IMR-90 (cell line): ENCODE measurements around the gene ANOS1. TPM values are rescaled to one million over a fixed set of nuclear protein-coding genes. Genes with fewer than 3 reads are reported as not detected.

Experiments
- ATAC-seq: fragments of 200-7000 bp; cut with Tn5 transposase; 2 replicates; pipeline ENCODE4 v1.9.1; 2020; ENCODE audit warnings: low read depth, mild to moderate bottlenecking, moderate library complexity
- BruUV-seq: library from RNA; stranded (reverse); fragments of 400-500 nt; replicated peaks from 2 replicates; lab custom pipeline; 2021; lab: Mats Ljungman, UMichigan
- CTCF ChIA-PET: fragments of 300-600 bp; formaldehyde crosslinking; extraction: SDS; loops from one replicate; lab custom pipeline; 2021; ENCODE audit warnings: antibody characterized with exemption; lab: Yijun Ruan, JAX
- POLR2A ChIA-PET: fragments of 300-600 bp; sonication (Branson Sonifier 250); formaldehyde crosslinking; loops from one replicate; lab custom pipeline; 2022; ENCODE audit warnings: antibody characterized with exemption; ENCODE audit not compliant: unreplicated experiment; lab: Charles Lee
- DNase-seq: peaks from one replicate; pipeline ENCODE4 v3.0.0; 2013
- H2AFZ ChIP-seq: replicated peaks from 2 replicates; pipeline ENCODE3; 2013; ENCODE audit warnings: low read length, mild to moderate bottlenecking; ENCODE audit not compliant: poor library complexity
- H2AK5ac ChIP-seq: 2 replicates; pipeline ENCODE4 v1.6.1; 2013; ENCODE audit warnings: low read depth, low read length, inconsistent platforms
- H2AK9ac ChIP-seq: replicated peaks from 2 replicates; pipeline ENCODE3; 2013; ENCODE audit warnings: mild to moderate bottlenecking, low read depth, low read length, moderate library complexity; ENCODE audit not compliant: poor library complexity
- H2BK120ac ChIP-seq: 2 replicates; pipeline ENCODE4 v1.6.1; 2013; ENCODE audit warnings: low read depth, low read length, inconsistent platforms
- H2BK15ac ChIP-seq: 3 replicates; pipeline ENCODE4 v1.6.1; 2013; ENCODE audit warnings: low read depth, low read length, inconsistent platforms
- H2BK20ac ChIP-seq: 2 replicates; pipeline ENCODE4 v1.6.1; 2013; ENCODE audit warnings: low read depth, mild to moderate bottlenecking, inconsistent platforms, low read length, moderate library complexity
- H2BK5ac ChIP-seq: 2 replicates; pipeline ENCODE4 v1.6.1; 2013; ENCODE audit warnings: mild to moderate bottlenecking, low read depth, low read length, inconsistent platforms; ENCODE audit not compliant: poor library complexity, severe bottlenecking
- H3K14ac ChIP-seq: replicated peaks from 2 replicates; pipeline ENCODE4 v1.6.1; 2013; ENCODE audit warnings: low read depth, low read length, inconsistent platforms
- H3K18ac ChIP-seq: 2 replicates; pipeline ENCODE4 v1.6.1; 2013; ENCODE audit warnings: low read depth, low read length, control low read depth
- H3K23ac ChIP-seq: 2 replicates; pipeline ENCODE4 v1.6.1; 2013; ENCODE audit warnings: low read depth, low read length, inconsistent platforms
- H3K27ac ChIP-seq: 2 replicates; pipeline ENCODE4 v1.5.1; 2013; ENCODE audit warnings: mild to moderate bottlenecking, control low read depth, low read length; ENCODE audit not compliant: insufficient read depth
- H3K27me3 ChIP-seq: 2 replicates; pipeline ENCODE4 v1.6.1; 2013; ENCODE audit warnings: low read length; ENCODE audit not compliant: control insufficient read depth, insufficient read depth
- H3K36me3 ChIP-seq: 2 replicates; pipeline ENCODE4 v1.6.1; 2013; ENCODE audit warnings: low read length, mixed read lengths; ENCODE audit not compliant: control insufficient read depth, insufficient read depth
- H3K4ac ChIP-seq: 2 replicates; pipeline ENCODE4 v1.6.1; 2013; ENCODE audit warnings: low read depth, low read length, inconsistent platforms
- H3K4me1 ChIP-seq: 2 replicates; pipeline ENCODE4 v1.6.1; 2013; ENCODE audit warnings: low read length, mixed read lengths; ENCODE audit not compliant: control insufficient read depth, insufficient read depth
- H3K4me2 ChIP-seq: 2 replicates; pipeline ENCODE4 v1.6.1; 2013; ENCODE audit warnings: low read depth, mild to moderate bottlenecking, control low read depth, low read length, moderate library complexity
- H3K4me3 ChIP-seq: 2 replicates; pipeline ENCODE4 v1.5.1; 2013; ENCODE audit warnings: low read depth, mild to moderate bottlenecking, control low read depth, low read length, moderate library complexity; ENCODE audit not compliant: insufficient read depth
- H3K56ac ChIP-seq: 2 replicates; pipeline ENCODE4 v1.6.1; 2013; ENCODE audit warnings: low read length, inconsistent platforms; ENCODE audit not compliant: insufficient read depth; ENCODE audit errors: extremely low read depth
- H3K79me1 ChIP-seq, 2 experiments: 2 replicates each; pipeline ENCODE4 v1.6.1; 2013; ENCODE audit warnings: low read length in 2 of 2, inconsistent platforms in 1 of 2, low read depth in 1 of 2
- H3K9ac ChIP-seq: 2 replicates; pipeline ENCODE4 v1.6.1; 2013; ENCODE audit warnings: low read depth, low read length, control low read depth
- H3K9me1 ChIP-seq: 2 replicates; pipeline ENCODE4 v1.6.1; 2013; ENCODE audit warnings: low read length, inconsistent platforms; ENCODE audit not compliant: insufficient read depth
- H3K9me3 ChIP-seq: 2 replicates; pipeline ENCODE4 v1.6.1; 2013; ENCODE audit warnings: low read length; ENCODE audit not compliant: control insufficient read depth, insufficient read depth
- H4K20me1 ChIP-seq: 2 replicates; pipeline ENCODE4 v1.6.1; 2013; ENCODE audit warnings: low read length, inconsistent platforms; ENCODE audit not compliant: insufficient read depth
- H4K5ac ChIP-seq: 2 replicates; pipeline ENCODE4 v1.6.1; 2013; ENCODE audit warnings: mild to moderate bottlenecking, low read depth, low read length, control low read depth
- H4K8ac ChIP-seq, 2 experiments: 2 replicates each; pipeline ENCODE4 v1.6.1; 2013; ENCODE audit warnings: low read depth in 2 of 2, low read length in 2 of 2, control low read depth in 1 of 2, inconsistent platforms in 1 of 2
- H4K91ac ChIP-seq: 2 replicates; pipeline ENCODE4 v1.6.1; 2013; ENCODE audit warnings: low read depth, low read length, inconsistent platforms; ENCODE audit not compliant: insufficient read depth
- BHLHE40 ChIP-seq: fragments of 150-350 bp; IDR thresholded peaks from 2 replicates; pipeline ENCODE4 v1.6.1; 2016; ENCODE audit warnings: mild to moderate bottlenecking, low read depth, low read length
- CEBPB ChIP-seq: IDR thresholded peaks from 2 replicates; pipeline ENCODE4 v1.6.1; 2012; ENCODE audit warnings: low read depth, low read length, improper control_type of control experiment
- CHD1 ChIP-seq: IDR thresholded peaks from 2 replicates; pipeline ENCODE4 v1.6.1; 2012; ENCODE audit warnings: low read depth, low read length, improper control_type of control experiment
- ELK1 ChIP-seq: fragments of 150-350 bp; IDR thresholded peaks from 2 replicates; pipeline ENCODE4 v1.6.1; 2016; ENCODE audit warnings: low read depth, mild to moderate bottlenecking, low read length, moderate library complexity, borderline replicate concordance
- FOS ChIP-seq: fragments of 150-350 bp; IDR thresholded peaks from 2 replicates; pipeline ENCODE4 v1.6.1; 2016; ENCODE audit warnings: low read depth, low read length
- MAFK ChIP-seq: IDR thresholded peaks from 2 replicates; pipeline ENCODE4 v1.6.1; 2012; ENCODE audit warnings: low read depth, low read length, improper control_type of control experiment
- MAZ ChIP-seq: IDR thresholded peaks from 2 replicates; pipeline ENCODE4 v1.6.1; 2012; ENCODE audit warnings: low read depth, mild to moderate bottlenecking, low read length, improper control_type of control experiment, moderate library complexity, borderline replicate concordance
- MXI1 ChIP-seq: IDR thresholded peaks from 2 replicates; pipeline ENCODE4 v1.6.1; 2012; ENCODE audit warnings: low read depth, mild to moderate bottlenecking, low read length, moderate library complexity, borderline replicate concordance
- NFE2L2 ChIP-seq: fragments of 150-350 bp; IDR thresholded peaks from 2 replicates; pipeline ENCODE4 v1.6.1; 2016; ENCODE audit warnings: low read depth, mild to moderate bottlenecking, low read length
- POLR2A ChIP-seq: IDR thresholded peaks from 2 replicates; pipeline ENCODE4 v1.6.1; 2012; ENCODE audit warnings: mild to moderate bottlenecking, low read depth, low read length
- RAD21 ChIP-seq: IDR thresholded peaks from 2 replicates; pipeline ENCODE4 v1.6.1; 2012; ENCODE audit warnings: low read length, improper control_type of control experiment
- RCOR1 ChIP-seq: IDR thresholded peaks from 2 replicates; pipeline ENCODE4 v1.6.1; 2012; ENCODE audit warnings: mild to moderate bottlenecking, low read length, improper control_type of control experiment; ENCODE audit not compliant: insufficient replicate concordance
- RFX5 ChIP-seq: IDR thresholded peaks from 2 replicates; pipeline ENCODE4 v1.8.0; 2012; ENCODE audit warnings: low read depth, mild to moderate bottlenecking, low read length, moderate library complexity
- SMC3 ChIP-seq: fragments of 150-350 bp; IDR thresholded peaks from 2 replicates; pipeline ENCODE4 v1.6.1; 2016; ENCODE audit warnings: low read depth, mild to moderate bottlenecking, antibody characterized with exemption, low read length, moderate library complexity
- WGBS, 2 experiments: methylation state at CpG; one replicate each; pipeline versions ENCODE4 v1.1.5 to v1.1.7; 2013; ENCODE audit warnings: missing lambda C conversion rate in 2 of 2; ENCODE audit not compliant: insufficient read length in 1 of 2; ENCODE audit errors: extremely low coverage in 2 of 2; 5-methylcytosine and 5-hydroxymethylcytosine counted together
- dilution Hi-C: fragments of 300-500 bp; cut with HindIII; formaldehyde crosslinking; loops from one replicate; pipeline ENCODE4 v1.14.3; 2018; ENCODE audit warnings: low sequenced_read_pairs; ENCODE audit not compliant: unreplicated experiment
- in situ Hi-C: fragments of 300-500 bp; cut with MboI; formaldehyde crosslinking; loops from 3 replicates; pipeline ENCODE4 v1.14.3; 2019; ENCODE audit warnings: low sequenced_read_pairs, inconsistent platforms, mixed read lengths
- intact Hi-C: fragments of 100-400 bp; cut with micrococcal nuclease; formaldehyde crosslinking; loops from 2 replicates; pipeline ENCODE4 v1.10.0; 2022
- polyA plus RNA-seq, 3 experiments: library from polyadenylated mRNA; depleted of rRNA; stranded (reverse); fragments of >200 nt; gene quantifications; 2 replicates each; pipeline ENCODE4 v1.2.3, GENCODE V29; 2012; ENCODE audit warnings: low replicate concordance in 1 of 3
- total RNA-seq: library from RNA; depleted of rRNA; stranded (reverse); fragments of >200 nt; gene quantifications from 2 replicates; pipeline ENCODE4 v1.2.3, GENCODE V29; 2012
- TF ChIP-seq, protein P1 (sequence below): conservative IDR thresholded peaks from 2 replicates; pipeline ENCODE4 v1.5.1; 2012; ENCODE audit warnings: mild to moderate bottlenecking, low read depth, low read length, improper control_type of control experiment
- TF ChIP-seq, protein P2 (sequence below): fragments of 150-350 bp; IDR thresholded peaks from 2 replicates; pipeline ENCODE4 v1.6.1; 2017; ENCODE audit warnings: mild to moderate bottlenecking, antibody characterized with exemption, low read length, low read depth

Gene ANOS1
- total and polyA plus RNA-seq, 2 of the 4 experiments (the other 2 are of a cell fraction), result under 0.01 to 0.17 TPM

DNA sequence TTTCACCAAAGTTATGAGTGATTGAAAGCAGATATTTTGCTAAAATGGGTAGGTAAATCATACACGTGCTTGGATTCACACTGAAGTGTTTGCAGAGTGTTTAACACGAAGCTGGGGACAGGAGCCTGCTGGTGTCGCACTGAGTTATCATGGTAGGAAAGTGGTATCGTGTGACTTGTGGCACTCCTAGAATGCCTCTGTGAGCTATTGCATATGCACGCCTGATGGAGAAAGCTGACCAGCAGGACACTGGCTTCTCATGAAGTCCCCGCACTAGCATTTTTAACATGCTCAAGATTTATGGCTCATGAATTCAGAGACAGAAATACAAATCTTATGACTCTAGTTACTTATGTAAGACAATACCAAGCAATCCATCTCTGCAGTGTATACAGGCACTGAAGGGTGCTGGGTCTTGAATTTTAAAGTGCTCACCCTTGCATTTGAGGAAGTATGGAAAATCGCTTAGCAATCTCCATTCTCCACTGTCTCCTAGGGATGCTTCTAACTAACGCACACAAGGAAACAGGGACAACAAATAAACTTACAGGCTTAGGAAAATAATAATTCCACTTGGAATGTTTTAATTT is 247.5 kb downstream of the ANOS1 start:
- no peak overlapping the region for H3K56ac ChIP-seq
- no peaks in the 10 kb centered on the region for H3K9me1 ChIP-seq
- peaks cover 6% of the 10 kb centered on the region; the same call in 1 of the 2 replicates for H3K9me3 ChIP-seq
- no peak overlapping the region for H2AK5ac ChIP-seq
- H4K91ac ChIP-seq, result no peak overlapping the region
- no peak overlapping the region for H3K4me3 ChIP-seq
- no peak for ATAC-seq
- no peak for DNase-seq
- in situ Hi-C loops (no loop called here), intact Hi-C loops (no loop called here), dilution Hi-C loops (no loop called here)
- no peak overlapping the region for H2AFZ ChIP-seq
- H3K27ac ChIP-seq, result no peak overlapping the region
- H3K14ac ChIP-seq, result no peak overlapping the region
- no peaks in the 10 kb centered on the region for H3K79me1 ChIP-seq
- H2BK20ac ChIP-seq, result no peak overlapping the region
- H4K5ac ChIP-seq, result no peak overlapping the region
- WGBS, 2 experiments, result 0% methylated on average over 1 of the region's 8 CpGs; no CpG with 5 or more reads in 1 of the 2 experiments
- H3K36me3 ChIP-seq, result no peaks in the 10 kb centered on the region
- ChIA-PET POLR2A (no interaction called here), CTCF (no interaction called here)
- H4K20me1 ChIP-seq, result no peaks in the 10 kb centered on the region
- H3K4me1 ChIP-seq, result no peaks in the 10 kb centered on the region
- H3K18ac ChIP-seq, result no peak overlapping the region
- BruUV-seq, result no TSS peak
- H2AK9ac ChIP-seq, result no peak overlapping the region
- no peak overlapping the region for H2BK120ac ChIP-seq
- no peak overlapping the region for H3K4me2 ChIP-seq
- TF ChIP-seq, protein P1, sequence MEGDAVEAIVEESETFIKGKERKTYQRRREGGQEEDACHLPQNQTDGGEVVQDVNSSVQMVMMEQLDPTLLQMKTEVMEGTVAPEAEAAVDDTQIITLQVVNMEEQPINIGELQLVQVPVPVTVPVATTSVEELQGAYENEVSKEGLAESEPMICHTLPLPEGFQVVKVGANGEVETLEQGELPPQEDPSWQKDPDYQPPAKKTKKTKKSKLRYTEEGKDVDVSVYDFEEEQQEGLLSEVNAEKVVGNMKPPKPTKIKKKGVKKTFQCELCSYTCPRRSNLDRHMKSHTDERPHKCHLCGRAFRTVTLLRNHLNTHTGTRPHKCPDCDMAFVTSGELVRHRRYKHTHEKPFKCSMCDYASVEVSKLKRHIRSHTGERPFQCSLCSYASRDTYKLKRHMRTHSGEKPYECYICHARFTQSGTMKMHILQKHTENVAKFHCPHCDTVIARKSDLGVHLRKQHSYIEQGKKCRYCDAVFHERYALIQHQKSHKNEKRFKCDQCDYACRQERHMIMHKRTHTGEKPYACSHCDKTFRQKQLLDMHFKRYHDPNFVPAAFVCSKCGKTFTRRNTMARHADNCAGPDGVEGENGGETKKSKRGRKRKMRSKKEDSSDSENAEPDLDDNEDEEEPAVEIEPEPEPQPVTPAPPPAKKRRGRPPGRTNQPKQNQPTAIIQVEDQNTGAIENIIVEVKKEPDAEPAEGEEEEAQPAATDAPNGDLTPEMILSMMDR, result no peak
- TF ChIP-seq RFX5, result no peak
- TF ChIP-seq MAFK, result no peak
- no peak for TF ChIP-seq RAD21
- TF ChIP-seq CHD1, result no peak
- TF ChIP-seq NFE2L2, result no peak
- TF ChIP-seq SMC3, result no peak
- no peak for TF ChIP-seq MAZ
- TF ChIP-seq RCOR1, result no peak
- TF ChIP-seq POLR2A, result no peak
- no peak for TF ChIP-seq ELK1
- TF ChIP-seq FOS, result no peak
- no peak for TF ChIP-seq CEBPB
- no peak for TF ChIP-seq BHLHE40
- TF ChIP-seq, protein P2, sequence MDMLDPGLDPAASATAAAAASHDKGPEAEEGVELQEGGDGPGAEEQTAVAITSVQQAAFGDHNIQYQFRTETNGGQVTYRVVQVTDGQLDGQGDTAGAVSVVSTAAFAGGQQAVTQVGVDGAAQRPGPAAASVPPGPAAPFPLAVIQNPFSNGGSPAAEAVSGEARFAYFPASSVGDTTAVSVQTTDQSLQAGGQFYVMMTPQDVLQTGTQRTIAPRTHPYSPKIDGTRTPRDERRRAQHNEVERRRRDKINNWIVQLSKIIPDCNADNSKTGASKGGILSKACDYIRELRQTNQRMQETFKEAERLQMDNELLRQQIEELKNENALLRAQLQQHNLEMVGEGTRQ, result no peak
- no peak for TF ChIP-seq MXI1
- H2BK15ac ChIP-seq, result no peak overlapping the region
- no peak overlapping the region for H3K23ac ChIP-seq
- no peak overlapping the region for H4K8ac ChIP-seq
- H3K27me3 ChIP-seq, result no peaks in the 10 kb centered on the region
- no peak overlapping the region for H3K4ac ChIP-seq
- no peak overlapping the region for H3K9ac ChIP-seq
- H2BK5ac ChIP-seq, result no peak overlapping the region
